ENCODE data around the gene OR10H3.
"Not testable (repeated sequence)": the region's sequence is repeated elsewhere in the genome, so short reads cannot be mapped to it uniquely, and the experiment has no call there.

OR10H3 gene, protein sequence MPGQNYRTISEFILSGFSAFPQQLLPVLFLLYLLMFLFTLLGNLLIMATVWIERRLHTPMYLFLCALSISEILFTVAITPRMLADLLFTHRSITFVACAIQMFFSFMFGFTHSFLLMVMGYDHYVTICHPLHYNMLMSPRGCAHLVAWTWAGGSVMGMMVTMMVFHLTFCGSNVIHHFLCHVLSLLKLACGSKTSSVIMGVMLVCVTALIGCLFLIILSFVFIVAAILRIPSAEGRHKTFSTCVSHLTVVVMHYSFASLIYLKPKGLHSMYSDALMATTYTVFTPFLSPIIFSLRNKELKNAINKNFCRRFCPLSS

DNA sequence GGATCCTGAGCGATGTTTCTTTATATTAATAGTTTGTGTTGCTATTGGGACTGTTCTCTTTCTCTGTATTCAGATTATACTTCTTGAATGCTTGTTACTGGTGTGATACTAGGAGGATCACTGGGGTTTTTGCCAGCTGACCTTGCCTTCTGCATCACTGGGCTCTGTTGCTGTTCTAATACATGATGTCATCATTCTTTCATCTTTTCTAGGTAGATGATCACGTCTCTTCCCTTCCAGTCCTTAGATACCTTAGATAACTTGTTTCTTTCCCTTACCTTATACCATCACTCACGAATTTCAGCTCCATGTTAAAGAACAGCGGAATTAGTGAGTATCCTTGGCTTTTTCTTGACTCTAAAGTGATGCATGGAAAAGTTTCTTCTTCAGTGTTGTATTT, at the start of gene OR10H3:
Gene OR10H3, plus strand, starts transcription at position 264 of the 400 bp plus-strand sequence. CDS start 3,408 bp downstream, outside the sequence.
- DNase-seq: no peak

DNA sequence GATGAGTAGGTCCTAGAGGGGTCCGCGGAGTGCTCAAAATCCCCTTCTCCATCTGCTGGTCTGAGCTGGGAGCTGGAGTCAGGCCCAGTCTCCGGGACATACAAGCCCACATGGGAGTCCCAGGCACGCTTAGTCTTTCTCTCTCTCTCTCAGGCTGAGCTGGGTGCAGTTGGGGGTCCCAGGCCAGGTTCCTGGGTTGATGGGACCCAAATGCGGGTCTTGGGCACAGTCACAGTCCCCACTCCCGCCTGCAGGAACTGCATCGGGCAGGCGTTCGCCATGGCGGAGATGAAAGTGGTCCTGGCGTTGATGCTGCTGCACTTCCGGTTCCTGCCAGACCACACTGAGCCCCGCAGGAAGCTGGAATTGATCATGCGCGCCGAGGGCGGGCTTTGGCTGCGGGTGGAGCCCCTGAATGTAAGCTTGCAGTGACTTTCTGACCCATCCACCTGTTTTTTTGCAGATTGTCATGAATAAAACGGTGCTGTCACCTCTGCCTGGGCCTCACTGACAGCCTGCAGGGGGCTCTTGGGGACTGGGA, 41.1 kb upstream of the OR10H3 start:
- no peak for DNase-seq

DNA sequence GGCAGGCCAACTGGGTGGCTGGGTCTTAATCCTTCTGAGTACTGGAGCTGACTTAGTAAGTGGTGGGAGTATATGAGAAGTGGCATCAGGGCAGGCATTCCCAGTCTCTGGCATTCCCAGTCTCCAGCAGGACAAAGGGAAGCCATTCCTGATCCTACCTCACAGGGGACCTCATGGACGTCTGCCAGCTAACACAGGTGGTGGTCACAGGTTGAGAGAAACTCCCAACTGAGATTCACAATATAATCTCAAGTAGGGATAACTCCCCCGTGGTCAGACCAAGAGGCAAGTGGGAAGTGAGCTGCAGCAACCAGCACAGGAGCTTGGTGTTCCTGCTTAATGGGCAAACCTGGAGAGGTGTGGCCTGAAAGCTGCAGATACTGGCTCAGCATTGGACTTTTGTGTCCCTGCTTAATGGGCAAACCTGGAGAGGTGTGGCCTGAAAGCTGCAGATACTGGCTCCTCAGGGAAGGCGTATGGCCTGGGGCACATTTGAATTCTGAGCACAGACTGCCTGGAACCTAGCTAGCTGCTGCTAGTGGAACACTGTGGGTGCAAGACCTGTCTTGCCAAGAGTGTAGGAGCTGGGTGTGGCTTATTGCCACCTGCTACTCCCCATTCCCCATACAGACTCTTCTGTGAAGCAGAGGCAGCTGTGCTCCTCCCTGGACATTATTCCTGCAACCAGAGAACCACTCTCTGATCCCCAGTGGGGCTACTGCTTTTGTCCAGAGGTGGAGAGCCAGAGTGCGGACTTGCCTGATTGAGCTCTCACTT, 35.8 kb upstream of the OR10H3 start:
- no peak for DNase-seq

DNA sequence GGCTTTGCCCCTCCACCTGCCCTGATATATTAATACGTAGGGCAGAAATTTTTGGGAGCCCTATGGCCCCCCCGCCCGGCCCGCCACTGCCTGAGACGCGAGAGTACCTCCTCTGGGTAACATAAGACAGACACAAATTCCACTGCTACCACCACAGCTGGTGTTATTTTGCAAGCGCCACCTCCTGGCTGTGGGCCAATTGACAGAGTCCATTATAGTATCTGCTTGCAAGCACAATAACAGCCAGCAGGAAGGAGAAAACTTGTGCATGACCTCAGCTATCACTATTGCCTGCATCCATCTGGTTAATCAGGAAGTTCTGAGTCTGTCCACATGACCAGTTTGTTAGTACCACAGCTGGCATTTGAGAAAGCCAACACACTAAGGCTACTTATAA, 35.3 kb upstream of the OR10H3 start:
- DNase-seq: peak; percentile 32

DNA sequence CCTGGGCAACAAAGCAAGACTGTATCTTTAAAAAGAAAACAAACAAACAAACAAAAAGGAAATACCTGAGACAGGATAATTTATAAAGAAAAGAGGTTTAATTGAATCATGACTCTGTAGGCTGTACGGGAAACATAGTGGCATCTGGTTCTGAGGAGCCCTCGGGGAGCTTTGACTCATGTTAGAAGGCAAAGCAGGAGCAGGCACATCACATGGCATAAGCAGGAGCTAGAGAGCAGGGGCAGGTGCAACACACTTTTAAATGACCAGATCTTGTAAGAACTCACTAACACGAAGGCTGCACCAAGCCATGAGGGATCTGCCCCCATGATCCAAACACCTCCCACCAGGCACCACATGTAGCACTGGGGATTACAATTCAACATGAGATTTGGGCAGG, 23.1 kb upstream of the OR10H3 start:
- no peak for DNase-seq

DNA sequence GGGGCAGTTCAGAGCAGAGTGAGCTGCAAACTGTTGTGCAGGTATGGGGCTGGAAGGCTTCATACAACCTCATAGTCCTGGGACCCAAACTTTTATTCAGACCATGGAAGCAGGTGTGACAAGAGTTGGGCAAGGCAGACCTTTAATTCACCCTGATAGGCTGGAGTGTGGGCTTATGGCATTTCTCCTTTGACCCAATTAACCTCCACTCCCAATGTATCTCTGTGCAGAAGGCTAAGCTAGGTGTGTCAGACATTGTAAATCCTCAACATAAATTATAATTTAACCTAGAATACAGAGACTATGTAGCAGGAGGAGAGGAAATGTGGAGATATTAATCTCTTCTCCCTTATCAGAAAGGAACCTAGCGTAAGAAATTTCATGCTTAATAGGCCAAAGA, 22.1 kb upstream of the OR10H3 start:
- no peak for DNase-seq

DNA sequence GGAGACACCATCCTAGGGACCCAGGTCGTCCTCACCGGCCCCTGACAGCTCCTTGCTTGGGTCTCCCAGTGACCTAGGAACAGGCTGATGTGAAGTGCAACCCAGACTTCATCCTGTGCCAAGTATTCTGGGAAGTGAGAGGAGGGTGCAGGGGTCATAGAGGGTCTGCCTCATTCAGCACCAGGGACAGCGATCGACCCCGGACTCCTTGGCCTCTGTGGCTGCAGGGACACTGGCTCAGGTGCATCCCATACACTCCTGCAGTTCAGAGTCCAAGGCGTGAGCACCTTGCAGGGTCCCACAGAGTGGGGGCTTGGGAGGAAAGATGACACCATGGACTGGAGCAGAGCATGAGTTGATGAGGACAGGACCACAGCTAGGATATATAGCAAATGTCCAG, 20.0 kb upstream of the OR10H3 start:
- no peak for DNase-seq

DNA sequence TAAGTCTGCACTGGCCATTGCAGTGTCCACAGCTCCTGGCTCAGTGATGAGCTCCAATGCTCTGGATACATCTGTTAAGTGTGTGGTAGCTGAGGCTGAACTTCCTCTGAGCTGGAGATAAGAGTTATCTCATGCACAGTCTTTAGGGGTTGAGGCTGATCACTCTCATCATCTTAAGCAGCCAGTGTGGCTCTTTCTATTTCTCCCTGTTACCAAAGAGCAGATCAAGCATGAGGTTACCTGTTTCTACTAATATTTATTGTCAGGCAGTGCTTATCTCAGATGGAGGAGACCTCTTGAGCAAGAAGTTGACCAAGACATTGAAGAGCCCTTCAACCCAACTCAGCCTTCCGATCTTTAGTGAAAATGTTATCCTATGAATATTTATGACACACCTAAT, 16.5 kb upstream of the OR10H3 start:
- no peak for DNase-seq

DNA sequence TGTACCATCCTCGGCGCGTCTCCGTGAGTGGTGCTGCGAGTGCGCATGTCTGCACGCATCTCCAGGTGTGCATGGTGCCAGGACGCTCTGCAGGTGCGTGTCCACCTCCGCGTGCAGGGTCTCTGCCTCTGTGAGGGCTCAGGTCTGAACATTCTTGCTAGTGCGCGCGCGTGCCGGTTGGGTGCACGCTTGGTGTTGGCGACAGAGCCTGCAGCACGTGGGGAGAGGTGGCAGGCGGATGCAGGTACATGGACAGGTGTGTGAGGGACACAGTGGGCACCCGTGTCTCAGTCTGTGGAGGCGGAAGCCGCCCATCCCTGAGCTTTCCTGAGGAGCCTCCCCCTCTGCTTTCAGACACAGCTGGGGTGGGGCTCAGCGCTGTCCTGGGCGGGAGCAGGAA, 14.8 kb upstream of the OR10H3 start:
- no peak for DNase-seq

DNA sequence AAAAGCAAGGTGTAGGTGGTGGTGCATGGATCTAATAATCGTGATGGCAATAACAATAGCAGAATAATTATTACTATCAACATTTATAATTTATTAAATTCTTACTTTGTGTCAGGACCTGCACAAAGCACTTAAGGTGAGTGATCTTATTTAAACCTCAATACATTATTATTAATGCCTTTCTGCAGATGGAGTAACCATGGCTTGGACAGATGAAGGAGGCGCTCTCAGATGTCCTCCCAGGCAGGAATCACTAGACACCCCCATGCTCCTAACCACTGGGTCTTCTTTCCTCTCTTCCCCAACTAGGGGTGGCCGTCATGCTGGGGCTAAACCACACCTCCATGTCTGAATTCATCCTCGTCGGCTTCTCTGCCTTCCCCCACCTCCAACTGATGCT, 10.1 kb upstream of the OR10H3 start, which contains the start of gene OR10H2:
Gene OR10H2, plus strand, starts transcription at position 301 of the 400 bp plus-strand sequence. Its CDS starts 20 bp downstream, at position 321.
- no peak for DNase-seq

DNA sequence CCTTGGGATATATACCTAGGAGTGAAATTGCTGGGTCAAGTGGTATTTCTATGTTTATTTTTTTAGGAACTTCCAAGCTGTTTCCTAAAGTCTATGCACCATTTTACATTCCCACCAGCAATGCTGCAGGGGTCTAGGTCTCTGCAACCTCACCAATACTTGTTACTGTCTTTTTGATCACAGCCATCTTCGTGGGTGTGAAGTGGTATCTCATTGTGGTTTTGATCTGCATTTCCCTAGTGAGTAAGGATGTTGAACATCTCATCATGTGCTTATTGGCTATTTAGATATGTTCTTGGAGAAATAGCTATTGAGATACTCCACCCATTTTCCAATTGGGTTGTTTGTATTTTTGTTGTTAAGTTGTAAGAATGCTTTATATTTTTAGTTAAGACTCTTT, 7.2 kb upstream of the OR10H3 start:
- DNase-seq: no peak

DNA sequence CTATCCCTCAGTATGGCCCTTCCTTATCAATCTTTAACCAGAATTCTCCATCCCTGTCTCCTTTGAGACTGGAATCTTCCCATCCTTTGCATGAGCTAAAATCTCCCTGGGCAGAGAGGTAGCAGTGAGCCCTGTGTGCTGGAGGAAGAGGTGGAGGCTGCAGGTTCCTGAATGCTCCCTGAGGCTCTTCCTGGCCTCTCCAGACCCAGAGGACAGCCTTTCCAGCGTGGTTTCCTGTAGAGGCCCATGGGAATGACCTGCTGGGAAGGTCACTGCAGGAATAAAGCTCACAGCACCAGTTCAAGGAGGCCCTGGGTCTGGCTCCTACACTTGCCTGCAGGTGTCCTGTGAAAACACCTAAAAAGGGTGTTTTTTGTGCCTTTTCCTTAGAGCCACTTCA, 5.4 kb upstream of the OR10H3 start:
- DNase-seq: no peak

DNA sequence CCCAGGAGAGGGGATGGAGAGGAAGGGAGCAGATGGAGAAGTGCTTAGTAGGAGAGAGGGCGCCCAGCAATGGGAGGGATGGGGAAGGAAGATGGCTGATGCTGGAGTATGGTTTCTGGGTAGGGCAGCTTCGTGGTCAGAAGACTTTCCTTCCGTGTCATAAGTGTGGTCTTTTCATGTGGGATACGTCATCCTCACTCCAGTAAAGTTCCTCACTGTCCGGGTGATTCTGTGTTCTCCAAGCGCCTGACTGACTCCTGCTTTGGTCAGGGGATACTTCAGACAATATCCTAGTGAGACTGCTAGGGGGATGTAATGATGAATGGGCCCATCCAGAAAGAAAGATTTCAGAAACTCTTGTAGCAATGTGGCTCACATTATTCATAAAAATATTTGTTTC, 3.9 kb upstream of the OR10H3 start:
- no peak for DNase-seq

DNA sequence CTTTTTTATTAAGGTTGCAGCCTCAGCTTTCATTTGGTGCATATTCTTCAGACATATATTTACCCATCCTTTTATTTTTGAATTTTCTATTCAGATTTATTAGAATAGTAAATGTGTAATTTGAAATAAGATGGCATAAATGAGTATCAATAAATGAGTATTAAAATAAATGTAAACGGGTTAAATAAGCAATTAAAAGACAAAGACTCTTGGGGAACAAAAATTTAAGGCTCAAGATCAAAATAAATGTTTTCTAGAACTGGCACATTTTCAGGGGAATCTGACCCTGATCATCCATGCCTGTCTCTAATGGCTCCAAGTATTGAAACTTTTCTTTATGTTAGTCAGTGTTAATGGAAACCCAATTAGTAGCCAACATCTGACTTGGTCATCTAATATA, 3.0 kb downstream of the OR10H3 start:
- DNase-seq: no peak

DNA sequence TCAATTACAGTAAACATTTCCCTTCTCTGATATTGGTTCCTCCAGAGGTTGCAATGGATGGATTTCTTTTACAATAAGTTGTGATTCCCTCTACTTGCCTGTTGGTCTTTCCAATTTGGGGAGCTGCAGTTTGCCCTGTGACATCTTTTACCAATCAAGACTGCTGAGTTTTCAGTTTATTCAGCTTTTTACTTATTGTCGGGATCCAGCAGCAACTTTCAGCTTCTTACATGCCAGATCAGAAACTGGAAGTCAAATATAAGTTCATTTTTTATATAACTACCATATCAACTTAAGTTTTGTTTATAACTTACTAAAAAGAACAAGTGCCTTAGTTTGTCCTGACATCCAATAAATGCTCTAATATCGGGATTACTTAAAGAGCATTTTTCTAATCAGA, 10.5 kb downstream of the OR10H3 start:
- no peak for DNase-seq

DNA sequence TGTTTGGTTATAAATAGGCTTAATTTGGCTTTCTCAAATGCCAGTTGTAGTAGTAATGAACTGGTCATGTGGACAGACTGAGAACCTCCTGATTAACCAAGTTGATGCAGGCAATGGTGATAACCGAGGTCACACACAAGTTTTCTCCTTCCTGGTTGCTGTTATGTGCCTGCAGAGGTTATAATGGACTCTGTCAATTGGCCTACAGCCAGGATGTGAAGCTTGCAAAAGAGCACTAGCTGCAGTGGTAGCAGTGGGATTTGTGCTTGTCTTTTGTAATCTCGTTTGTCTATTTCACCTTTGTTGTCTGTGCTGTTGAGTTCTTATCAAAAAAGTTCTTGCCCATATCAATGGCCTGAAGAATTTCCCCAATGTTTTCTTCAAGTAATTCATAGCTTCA, 20.6 kb downstream of the OR10H3 start:
- DNase-seq: no peak

DNA sequence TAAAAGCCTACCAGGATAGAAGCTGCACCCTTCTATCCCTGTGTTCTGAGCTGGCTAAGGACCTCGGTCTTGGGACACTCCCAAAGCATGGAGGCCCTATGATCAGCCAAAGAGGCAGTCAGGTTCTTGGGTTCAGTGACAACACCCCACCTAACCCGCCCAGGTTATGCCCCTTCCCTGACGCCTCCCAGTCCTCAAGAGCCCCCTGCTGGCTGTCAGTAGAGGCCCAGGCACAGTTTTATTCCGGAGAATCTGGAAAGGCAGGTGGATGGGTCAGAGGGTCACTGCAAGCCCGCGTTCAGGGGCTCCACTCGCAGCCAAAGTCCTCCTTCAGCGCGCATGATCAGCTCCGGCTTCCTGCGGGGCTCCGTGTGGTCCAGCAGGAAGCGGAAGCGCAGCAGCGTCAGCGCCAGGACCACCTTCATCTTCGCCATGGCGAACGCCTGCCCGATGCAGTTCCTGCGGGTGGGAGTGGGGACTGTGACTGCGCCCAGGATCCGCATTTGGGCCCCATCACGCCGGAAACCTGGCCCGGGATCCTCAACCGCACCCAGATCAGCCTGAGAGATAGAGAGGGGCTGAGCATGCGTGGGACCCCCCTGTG, 22.3 kb downstream of the OR10H3 start:
- DNase-seq: no peak

DNA sequence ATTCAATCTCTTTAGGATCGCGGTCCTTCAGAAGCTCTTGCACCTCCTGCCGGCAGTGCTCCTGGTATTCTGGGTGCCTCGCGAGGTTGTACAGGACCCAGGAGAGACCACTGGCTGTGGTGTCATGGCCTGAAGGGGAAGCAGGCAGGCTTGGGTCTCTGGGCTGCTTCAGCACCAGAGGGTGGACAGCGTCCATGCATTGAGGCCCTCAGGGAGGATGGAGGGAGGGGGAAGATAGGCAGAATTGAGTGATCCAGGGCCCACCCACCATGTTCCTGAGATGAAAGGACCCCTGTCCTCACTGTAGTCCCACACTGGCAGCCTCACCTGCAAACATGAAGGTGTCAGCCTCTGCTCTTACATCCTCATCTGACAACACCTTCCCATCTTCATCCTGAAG, 31.8 kb downstream of the OR10H3 start:
- no peak for DNase-seq

DNA sequence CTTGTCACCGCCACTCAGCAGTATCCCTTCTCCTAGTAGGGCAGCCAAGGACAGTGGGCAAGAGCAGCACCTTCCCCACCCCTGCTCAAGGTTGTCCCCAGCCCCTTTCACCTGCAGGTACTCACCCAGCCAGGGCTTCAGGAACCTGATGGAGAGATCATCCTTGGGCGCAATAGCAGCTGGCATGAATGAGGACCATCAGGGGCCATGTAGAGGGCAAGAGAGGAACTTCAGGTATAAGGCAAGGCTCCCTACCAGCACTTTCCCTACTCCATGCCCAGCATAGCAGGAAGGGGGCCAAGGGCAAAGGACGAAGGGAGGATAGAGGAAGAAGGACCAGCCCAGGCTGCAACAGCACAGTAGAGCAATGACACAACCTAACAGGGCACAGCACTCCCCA, 36.4 kb downstream of the OR10H3 start:
- not testable (repeated sequence) for DNase-seq

DNA sequence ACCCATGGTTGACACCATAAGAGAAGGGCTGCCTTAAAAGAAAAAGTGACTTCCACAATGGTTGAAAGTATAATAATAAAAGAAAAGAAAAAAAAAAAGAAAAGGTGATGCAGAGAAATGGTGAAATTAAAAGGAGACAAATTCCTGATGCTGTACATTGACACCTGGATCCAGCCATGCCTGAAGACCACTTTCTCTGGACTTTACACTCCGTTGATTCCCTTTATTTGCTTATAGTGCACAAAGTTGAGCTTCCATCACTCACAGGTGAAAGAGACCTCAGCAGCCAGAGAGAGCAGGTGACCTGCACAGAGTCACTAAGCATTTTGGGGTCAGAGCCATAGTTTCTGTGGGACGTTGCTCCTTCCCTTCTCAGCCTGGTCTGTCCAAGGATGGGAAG, 37.5 kb downstream of the OR10H3 start:
- DNase-seq: no peak

DNA sequence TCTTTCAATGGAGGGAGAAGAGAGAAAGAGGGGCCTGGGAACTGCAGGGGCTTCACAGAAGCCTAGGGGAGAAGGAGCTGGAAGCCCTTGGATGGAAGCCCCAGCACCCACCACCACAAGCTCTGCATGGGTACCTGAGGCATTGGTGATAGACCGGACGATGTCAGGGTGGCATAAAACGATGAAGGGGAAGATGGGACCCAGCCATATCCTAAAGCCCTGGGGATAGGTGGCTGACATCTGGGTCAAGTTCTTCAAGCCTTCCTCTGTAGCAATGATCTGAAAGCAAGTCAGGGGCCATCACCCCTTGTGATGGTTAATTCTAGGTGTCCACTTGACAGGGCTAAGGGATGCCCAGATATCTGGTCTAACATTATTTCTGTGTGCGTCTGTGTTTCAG, 38.5 kb downstream of the OR10H3 start:
- DNase-seq: no peak

DNA sequence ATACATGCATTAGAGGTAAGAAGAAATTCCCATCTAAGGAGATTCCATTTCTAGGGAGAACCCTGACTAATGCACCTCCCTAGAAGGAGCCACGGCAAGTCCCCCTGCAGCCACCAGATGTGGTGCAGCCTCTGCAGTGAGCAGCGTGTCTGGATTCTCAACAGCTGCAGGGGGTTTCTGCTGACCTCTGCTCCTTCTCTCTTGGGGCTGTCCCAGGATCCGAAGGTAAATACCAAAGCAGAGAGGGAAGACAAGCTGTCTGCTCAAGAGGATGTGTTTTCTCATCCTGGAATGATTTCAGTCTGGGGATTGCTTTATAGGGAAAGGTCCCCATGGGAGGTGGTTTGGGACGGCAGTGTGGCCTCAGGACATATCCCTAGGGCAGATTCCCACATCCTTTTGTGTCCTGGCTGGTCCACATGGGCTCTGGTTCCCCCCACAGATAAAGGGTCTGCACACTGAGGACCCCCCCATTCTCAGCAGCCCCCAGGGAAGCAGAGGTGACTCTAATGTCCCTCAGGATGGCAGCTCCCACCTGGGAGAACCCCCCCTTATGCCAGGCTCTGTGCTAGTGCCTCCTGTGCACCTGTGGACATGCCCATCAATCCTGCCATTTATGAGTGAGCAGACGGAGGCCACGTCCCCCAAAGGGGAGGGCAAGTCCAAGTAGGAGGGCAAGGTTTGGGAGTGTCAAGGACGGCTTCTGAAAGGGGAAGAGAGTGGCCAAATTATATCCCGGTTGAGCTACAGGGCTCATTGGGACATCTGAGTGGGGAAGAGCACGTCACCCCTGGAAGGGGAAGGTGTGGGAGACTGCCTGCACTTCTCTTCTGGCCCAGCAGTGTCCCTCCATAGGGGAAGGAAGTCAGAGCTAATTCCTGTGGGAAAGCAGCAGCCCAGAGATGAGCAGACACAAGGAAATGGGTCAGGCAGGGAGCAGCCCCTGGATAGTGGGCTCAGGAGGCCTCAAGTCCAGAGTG, 39.5 kb downstream of the OR10H3 start:
- DNase-seq: no peak

Data from NCI-H1694 (cell line).